GM19099 (cell line): ENCODE results near the gene PGBD5.

Experiments
- POLR2A ChIP-seq: IDR thresholded peaks from 3 replicates; pipeline ENCODE4 v1.6.1; 2011; ENCODE audit warnings: low read depth; ENCODE audit not compliant: insufficient read length; ENCODE audit errors: extremely low read depth

PGBD5 gene

DNA sequence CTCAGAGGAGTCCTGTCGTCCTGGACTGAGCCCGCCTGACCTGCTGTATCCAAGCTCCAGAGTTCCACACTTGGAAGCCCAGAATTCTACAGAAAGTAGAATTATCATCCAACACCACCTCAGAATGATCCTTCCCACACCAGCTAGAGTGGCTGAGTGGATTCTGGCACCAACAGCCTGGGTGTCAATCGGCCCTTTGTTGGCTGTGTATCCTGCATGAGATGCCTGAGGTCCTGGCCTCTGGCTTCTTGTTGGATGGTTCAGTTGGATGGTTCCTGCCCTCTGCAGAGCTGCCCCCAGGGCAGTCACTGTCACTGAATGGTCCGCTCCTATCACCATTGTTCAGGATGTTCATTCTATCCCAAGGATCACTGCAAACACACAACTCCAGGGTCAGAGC lies 49.8 kb downstream of the PGBD5 start:
- no peak for TF ChIP-seq POLR2A

DNA sequence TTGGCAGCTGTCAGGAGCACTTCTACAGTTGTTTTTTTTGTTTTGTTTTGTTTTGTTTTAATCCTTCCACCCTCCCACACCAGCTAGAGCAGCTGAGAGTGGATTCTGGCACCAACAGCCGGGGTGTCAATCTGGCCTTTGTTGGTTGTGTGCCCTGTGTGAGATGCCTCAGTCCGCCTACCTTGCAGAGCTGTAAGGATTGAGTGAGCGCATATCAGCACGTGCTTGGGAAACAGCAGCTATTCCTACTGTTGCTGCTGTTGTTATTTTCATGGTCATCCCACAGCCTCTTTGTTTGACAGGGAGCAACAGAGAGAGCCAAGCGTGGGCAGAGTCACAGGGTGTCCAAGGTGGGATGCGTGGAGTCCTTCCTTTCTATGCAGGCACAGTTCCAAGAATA lies 50.4 kb downstream of the PGBD5 start:
- TF ChIP-seq POLR2A = no peak

DNA sequence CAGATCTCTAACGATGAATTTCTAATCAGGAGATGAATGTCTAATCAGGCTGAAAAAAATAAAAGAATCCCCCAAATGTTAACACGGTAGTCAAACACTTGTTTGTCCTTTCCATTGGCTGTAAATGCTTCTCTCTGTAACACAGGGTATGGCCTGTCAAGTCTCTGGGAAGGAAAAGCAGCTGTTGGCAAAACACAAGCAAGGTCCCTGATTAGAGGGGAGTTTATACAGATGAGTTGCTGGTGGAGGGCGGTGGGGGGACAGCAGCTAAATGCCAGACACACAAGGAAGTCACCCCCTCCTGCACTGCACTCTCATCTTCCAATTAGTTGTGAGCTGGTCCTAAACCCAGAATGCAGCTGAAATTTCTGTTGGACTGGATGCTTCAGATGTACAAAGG lies 51.0 kb downstream of the PGBD5 start:
- TF ChIP-seq POLR2A = no peak

DNA sequence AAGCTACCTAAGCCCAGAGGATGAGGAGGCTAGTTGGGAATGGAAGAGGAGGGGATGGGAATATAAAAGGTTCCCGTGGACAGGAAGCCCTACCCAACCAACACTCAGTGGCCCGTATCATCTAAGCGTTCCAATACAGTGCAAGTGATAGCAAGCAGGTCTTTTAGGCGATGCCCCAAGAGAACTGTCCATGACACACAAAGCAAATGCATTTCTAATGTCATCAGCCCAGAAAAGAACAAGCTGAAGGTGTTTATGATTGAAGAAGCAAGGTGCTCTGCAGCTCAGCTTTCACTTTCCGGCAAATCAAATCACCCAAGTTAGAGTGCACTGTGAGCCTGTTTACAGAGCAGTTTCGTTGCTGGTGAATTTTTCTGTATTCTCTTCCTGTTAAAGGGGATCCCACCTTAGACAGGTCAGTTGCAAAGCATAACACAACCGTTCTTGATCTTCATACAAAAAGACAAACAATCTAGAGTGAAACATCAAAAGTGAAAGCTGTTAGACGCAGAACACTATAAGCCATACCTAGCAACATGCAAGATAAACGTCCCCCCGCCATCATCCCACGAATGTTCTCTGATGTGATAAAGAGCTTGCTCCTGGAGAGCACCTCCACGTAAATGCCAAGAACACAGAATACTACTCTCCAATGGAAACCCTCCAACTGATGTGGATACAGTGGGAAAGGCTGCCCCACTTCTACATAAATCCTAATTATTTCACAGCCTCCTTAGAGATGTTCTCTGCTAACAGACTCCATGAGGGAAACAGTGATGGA lies 54.0 kb downstream of the PGBD5 start:
- TF ChIP-seq POLR2A = no peak

DNA sequence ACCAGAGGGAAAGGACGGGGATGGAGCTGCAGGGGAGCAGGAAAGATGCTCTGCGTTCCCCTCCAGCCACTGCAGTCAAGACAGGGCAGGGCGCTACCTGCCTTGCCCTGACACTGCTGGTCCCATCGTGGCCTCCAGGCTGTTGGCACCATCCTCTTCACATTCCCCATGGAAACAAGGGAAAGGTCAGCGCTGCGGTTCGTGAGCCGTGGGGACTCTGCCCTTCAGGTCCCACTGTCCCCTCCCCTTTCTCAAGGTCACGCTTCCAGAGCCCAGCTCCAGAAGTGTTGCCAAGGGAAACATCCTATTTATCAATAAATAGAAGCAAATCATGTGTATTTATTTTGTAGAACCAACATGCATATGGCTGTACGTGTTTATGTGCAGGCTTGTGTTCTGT lies 56.0 kb downstream of the PGBD5 start:
- TF ChIP-seq POLR2A = no peak

DNA sequence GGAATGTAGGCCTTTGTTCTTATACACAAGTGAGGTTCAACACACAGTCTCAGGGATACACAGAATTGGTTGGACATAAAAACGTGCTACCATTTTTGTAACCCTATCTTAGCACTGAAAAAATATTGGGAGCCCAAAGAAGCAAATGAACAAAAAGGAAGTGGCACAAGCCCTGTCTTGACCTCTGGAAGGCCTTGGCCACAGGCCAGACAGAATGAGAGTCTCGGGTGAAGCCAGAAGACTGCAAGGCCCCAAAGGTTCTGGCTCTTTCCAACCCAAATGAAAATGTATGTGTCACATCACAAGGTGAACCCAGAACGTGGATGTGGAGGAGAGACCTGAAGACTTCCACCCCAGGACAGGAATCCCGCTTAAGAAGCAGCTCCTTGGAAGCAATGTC lies 57.3 kb downstream of the PGBD5 start:
- TF ChIP-seq POLR2A = no peak

DNA sequence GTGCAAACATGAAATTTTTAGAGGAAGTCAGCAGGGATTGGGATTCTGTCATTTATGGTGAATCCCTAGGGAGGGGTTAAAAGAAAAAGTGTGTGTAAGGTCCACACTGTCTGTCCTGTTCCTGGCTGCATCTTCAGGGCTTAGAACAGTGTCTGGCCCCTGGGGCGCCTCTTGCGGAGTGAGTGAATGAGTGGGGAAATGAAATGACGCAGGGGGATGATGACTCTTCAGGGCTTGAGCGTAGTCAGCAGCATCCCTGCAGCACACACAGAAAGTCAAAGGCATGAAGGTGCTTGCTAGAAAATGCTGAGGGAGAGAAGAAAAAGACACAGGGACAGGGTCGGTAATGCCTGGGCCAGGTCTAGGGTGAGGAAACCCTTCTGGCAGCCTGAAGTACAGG lies 57.8 kb downstream of the PGBD5 start:
- TF ChIP-seq POLR2A = no peak

DNA sequence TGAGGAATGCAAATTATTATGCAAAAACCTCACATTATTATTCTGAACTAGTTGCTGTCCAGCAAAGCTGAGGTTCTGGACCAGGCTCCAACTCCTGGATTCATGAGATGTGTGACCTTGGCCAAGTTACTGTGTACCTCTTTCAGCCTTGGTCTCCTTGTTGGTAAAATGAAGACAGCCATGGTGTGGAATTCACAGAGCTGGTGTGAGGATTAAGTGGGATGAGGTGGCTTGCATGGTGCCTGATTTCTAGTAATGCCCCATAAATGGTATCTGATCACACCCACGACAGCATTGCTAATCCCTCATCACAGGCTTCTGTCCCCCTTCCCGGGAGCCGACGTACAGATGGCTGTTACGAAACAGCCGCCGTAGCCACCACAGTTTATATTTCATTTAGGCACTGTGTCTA lies 59.6 kb downstream of the PGBD5 start:
- no peak for TF ChIP-seq POLR2A

DNA sequence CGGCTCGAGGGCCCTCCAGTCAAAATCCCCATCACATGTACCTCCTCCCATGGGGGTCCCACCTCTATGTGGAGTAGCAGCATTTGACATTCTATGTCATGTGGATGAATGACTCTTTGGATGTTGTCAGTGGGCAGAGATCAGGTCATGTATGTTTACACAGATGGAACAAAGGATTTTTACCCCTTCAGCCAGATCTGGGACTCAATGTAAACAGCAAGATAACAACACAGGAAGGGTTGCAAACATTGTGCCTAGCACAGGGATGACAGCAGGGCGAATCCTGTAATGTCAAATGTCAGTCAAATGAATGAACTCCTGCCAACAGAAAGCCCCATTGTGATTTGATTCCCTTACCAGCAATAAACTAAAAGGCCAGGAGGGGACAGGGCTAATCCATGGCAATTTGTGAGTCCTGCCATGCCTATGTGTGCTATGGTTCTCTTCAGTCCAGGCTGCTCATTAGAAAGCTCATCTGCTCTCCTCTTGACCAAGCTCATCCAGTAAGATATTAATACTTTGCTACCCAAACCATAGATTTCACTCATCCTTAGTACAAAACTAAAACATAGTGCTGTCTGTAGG lies 60.3 kb downstream of the PGBD5 start:
- TF ChIP-seq POLR2A = no peak

DNA sequence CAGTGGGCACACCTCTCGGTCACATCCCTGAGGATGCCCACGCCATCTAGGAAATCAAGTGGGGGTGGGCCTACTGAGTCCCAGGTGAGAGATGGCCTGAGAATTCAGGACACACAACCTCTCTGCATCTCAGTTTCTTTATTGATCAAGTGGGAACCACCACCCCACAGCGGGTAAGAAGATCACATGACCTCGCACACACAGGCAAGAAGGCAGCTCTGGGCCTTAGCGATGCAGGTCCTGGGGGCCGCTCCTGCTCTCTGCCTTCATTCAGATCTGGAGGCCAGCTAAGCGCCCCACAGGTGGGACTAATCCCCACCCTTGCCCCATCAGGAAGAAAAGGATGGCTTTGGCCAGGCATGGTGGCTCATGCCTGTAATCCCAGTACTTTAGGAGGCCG lies 63.2 kb downstream of the PGBD5 start:
- no peak for TF ChIP-seq POLR2A

DNA sequence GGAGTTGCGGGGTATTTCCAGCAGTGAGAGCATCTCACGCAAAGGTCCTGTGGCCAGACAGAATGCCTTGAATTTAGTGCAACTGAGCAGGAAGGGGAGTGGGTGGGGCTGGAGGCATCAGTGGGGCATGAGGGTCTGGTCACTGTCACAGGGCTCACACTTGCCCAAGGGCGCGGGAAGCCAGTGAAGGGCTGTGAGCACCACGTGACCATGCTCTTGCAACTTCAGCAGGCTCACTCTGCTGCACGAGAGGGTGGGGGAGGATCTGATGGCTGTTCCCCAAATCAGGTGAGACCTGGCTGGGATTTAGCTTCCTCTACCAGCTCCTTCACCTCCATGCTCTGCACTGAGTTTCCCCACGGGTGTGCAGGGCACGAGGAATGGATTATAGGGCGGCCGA lies 64.2 kb downstream of the PGBD5 start:
- TF ChIP-seq POLR2A = no peak

DNA sequence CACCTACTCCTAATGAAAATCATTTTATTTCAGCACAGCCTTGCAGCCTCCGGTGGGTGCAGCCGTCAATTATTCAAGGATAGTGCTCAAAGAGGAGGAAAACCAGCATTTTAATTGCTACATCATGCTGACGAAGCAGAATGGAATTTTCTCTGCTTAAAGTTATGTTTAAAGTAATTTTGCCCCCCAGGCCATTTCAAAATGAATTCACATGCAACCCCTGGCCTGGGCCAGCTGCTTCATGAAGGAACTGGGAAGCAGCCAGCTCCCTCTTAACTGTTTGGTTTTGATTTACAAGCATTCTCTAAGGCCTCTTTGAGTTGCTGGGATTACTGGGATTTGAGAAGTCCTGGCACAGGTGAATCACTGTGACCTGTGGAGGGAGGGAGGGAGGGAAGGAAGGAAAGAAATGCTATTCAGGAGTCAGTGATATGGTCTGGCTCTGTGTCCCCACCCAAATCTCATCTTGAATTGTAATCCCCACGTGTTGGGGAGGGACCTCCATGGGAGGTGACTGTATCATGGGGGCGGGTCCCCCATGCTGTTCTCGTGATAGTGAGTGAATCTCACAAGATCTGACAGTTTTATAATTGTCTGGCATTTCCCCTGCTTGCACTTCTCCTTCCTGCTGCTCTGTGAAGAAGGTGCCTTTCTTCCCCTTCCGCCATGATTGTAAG lies 66.0 kb downstream of the PGBD5 start:
- TF ChIP-seq POLR2A = no peak

DNA sequence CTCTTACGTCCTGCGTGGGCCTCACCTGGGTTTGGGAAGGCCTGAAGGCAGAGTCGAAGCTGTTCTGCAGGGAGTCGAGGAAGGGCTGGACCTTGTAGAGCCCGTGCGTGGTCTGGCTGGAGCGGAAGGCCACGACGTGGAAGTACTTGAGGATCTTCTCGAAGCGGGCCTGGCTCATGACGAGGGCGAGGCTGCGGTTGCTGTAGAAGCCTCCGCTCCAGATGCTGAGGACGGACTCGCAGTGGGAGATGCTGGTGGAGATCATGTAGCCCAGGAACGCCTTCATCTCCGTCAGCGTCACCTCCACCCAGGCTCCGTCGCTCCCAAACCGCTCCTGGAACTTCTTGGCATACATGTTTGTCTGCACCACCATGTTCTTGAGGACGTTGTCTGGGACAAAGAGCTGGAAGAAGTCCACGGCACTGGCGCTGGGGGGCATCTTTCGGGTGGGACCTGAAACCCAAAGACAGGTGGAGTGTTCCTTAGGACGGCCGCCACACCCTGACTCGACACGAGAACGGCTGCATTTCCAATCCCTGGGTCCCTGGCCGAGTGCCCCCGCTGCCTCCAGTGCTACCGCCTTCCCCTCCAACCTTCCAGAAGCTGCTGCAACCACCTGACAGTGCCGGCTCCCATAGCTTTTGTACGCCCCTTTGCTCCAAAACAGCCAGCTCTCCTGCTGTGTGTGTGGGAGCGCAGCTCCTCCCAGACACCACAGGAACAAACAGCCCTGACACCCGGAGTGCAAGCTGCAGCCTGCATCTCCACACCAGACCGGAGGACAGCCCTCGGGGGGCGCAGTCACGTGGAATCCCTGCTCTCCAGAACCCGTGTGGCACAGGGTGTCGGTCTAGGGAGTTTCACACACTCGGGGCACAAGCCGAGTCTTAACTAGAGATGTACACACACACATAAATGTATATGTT lies 69.0 kb downstream of the PGBD5 start:
- TF ChIP-seq POLR2A = no peak

DNA sequence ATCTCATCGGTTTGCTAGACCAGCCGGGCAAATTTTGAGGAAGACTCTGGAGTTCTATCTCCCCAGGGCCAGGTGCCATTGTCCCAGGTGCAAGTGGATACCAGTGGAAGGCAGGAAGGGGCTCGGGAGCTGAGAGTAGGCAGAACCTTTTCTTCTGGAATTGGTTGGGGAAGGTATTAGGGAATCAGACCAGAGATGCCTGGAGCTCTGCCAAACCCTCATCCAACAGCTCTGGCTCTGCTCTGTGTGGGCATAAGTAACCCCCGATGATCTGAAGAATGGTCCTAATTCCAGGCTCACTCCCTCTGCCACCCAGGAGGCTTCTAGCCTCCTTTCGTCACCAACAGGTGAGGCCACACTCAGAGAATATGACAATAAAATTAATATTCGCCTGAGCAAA lies 69.9 kb downstream of the PGBD5 start:
- no peak for TF ChIP-seq POLR2A

DNA sequence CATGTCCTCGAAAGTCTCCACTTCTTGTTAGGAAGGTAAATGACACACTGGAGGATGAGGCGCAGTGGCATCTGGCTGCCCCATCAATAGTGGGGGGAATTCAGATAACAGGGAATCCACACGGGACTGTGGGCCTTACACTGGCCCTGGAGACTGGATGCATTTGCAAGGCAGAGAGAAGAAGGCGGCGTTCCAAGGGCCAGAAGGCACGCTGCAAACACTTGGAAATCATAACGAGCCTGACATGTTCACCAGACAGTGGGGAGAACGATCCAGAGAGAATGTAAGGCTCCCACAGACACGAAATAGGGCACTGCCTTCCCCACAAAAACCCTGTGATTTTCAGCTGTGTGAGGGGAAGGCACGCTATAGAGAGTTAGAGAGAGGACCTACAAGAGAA lies 70.5 kb downstream of the PGBD5 start:
- no peak for TF ChIP-seq POLR2A
